Inferior parietal cortex (tissue), 1 donor: ENCODE data around the gene COX19.
"Not testable (repeated sequence)": the region's sequence is repeated elsewhere in the genome, so short reads cannot be mapped to it uniquely, and the experiment has no call there.

Experiments
- DNase-seq: peaks from one replicate; pipeline ENCODE4 v3.0.0-alpha.2; 2016; ENCODE audit errors: extremely low spot score

Gene COX19

DNA sequence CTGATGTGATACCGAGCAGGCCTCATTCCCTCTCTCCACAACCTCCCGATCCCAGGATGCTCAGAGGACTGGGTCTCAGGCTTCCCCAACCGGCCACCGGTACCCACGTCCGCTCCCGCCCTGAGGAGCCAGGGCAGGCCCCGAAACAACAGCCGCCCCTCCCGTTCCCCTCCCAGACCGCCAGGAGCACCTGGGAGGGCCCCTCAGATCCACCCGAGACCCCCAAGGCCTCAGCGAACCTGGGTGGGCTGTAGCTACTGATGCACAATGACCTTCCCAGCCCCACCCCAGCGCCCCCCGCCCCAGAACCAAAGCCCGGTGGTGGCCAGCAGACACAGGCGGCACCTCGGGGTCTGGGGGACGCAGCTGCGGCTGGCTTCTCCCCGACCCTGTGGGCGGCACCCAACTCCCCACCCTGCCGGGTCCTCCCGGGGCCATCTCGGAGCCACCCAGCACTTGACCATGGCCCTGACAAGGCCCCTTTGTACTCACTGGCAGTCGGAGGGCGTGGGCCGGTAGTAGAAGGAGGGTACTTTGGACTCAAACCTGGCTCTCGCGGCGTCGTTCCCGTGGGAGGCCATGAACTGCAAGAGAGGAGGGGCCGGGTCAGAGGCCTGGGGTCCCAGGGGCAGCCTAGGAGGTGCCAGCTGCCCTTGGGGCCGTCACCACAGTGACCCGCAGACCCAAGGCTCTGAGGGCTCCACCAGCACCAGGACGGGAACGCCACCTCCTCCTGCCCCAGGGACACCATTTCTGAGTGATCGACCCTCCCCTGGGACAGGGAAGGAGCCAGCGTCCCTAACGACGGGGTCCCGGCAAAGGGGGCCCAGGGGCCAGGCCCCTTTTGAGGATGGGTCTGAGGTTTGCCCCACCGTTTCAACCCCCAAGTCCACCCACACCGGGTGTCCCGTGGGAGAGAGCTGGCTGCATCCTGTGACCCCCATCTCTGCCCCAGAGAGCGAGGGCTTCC is 49.0 kb downstream of the COX19 start:
- DNase-seq = no peak

DNA sequence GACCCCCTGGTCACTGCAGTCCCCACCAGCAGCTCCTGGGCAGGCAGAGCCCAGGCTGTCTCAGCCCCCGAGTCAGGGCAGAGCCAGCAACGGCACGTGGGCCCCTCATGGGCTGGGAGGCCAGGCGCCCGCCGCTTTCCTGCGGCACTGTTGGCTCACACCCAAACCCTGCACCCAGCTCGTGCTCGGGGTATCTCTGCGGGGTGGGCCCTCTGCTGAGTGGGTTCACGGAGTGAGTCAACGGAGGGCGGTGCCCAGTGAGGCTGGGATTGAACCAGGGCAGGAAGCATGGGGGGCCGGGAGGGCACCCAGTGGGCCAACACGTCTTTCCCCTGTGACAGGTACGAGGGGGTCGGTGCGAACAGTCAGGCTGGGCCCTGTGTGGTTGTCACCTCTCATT is 49.7 kb downstream of the COX19 start:
- no peak for DNase-seq

DNA sequence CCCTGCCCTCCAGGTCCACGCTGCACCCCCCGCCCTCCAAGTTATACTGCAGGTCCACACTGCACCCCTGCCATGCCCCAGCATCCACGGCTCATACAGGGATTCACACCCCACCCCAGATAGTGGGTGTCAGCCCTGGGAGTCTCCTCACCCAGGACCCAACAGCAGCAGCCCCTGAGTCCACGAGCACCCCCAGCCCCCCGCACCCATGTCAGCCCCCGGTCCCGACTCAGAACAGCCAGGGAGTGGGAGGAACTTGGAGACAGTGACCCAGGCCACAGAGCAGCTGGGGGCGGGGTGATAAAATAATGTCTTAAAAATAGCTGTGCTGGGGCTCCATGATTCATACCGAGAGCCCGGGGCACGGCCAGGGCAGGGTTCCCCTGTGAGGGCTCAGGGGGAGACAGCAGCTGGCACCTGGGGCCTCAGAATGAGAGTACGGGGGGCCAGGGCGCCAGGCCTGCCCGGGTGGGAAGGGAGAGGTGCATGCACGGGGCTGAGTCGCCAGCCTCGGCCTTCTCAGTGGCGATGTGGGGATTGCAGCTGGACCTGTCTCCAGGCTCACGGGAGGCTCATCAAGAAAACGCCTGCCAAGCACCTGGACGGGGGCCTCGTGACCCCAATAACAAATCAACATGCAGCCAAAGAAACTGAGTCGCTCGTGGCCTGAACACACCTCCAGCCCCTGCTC is 50.7 kb downstream of the COX19 start:
- DNase-seq = no peak

DNA sequence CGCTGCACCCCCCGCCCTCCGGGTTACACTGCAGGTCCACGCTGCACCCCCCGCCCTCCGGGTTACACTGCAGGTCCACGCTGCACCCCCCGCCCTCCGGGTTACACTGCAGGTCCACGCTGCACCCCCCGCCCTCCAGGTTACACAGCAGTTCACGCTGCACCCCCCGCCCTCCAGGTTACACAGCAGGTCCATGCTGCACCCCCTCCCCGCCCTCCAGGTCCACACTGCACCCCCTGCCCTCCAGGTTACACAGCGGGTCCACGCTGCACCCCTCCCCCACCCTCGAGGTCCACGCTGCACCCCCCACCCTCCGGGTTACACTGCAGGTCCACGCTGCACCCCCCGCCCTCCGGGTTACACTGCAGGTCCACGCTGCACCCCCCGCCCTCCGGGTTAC is 51.3 kb downstream of the COX19 start:
- not testable (repeated sequence) for DNase-seq

DNA sequence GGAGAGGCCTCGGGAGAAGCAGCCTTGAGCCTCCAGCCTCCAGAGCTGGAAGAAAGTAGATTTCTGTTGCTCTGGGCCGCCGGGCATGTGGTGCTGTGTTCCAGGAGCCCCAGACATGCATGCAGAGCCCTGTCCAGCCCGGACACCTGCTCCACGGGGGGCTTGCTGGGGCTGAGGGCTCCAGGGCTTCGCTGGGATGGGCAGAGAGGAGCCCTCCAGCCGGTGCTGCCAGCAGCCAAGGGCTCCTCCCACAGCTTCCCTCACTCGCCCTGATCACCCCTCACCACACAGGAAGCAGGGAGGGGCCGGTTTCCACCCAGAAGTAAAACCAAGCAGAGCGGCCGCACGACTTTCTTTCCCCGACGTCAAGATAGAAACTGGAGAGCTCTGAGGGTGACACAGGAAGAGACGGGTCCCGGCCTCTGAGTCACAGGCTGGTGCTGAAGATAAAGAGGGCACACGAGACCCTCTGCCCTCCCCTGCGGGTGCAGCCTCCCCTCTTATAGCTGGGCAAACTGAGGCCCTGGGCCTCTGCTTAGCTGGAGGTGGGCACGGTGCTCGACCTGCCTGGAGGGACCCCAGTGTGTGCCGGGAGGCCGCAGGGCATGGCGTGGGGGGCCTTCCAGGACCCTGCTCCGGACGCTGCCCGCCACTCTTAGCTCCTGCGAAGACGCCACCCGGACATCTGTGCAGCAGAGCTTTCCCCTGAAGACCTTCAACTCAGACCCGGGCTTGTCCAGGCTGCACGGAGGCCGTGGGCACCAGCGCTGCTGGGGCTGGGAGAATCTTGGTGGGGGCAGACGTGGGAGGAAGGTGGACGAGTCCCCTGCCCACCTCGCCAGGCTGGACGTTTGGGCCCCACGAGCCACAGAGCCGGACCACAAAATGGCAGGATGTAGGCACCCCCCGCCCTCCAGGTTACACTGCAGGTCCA is 52.0 kb downstream of the COX19 start:
- no peak for DNase-seq

DNA sequence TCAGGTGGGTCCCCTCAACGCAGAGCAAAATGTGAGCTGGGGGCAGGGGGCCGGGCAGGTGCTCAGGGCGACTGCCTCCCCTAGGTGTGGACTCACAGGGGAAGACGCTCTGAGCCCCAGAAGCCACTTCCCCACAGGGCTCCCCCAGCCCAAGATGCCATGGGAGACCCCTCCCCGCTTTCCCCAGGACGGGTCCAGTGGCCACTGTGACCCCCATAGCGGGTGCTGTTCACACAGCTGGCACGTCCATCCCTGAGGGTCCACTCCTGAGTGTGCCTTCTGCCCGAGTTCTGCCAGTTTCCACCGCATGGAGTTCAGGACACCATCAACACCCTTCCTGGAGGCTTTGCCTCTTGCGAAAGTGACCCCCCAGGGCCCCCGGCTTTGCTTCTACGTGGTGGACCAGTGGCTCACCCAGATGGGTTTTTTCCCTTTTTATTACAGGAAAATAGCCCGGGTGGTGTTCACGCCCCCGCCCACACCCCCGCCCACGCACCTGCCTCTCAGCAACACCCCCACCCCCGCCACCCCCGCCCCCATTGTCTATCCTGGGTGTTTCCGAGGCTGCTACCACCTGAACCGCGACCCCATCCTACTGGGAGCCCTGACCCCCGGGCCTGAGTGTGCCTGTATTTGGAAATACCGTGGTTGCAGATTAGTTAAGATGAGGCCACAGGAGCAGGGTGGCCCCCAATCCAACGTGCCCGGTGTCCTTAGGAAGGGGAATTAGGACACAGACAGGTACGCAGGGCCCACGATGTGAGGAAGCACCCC is 52.8 kb downstream of the COX19 start:
- no peak for DNase-seq

DNA sequence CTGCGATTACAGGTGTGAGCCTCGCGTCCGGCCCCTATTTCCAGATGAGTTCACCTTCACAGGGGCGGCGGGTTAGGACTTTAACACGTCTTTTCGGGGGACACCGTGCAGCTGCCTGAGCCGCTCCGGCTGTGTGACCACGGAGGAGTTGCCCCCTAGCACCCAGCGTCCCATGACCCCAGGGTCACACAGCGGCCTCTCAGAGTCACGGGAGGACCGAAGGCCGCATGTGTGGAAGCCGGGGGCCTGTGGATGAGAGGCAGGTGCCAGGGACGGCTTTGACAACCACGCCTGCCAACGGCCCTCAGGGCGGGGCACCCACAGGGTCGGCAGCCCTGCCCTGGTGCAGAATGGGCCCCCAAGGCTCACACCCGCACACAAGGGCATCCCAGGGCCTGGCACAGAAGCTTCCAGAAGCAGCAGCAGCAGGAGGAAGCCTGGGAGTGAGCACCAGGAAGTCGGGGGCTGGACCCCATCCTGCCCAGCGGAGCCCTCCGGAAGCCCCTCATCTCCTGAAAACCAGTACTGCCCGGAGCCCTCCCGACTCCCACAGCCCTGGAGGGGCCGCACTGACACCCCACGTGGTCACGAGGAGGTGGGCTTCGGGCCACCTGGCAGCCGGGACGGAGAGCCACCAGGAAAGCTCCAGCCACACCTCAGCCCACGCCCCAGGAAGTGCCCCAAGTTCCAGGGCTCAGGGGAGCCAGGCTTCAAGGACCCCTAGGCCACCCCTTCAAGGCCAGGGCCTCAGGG is 53.6 kb downstream of the COX19 start:
- no peak for DNase-seq

- DNase-seq = no peak
These were observed 54.3 kb downstream of the COX19 start for GRCh38 chr7:921071-921461.

- DNase-seq = no peak
These were observed 54.8 kb downstream of the COX19 start for GRCh38 chr7:920351-921070.

DNA sequence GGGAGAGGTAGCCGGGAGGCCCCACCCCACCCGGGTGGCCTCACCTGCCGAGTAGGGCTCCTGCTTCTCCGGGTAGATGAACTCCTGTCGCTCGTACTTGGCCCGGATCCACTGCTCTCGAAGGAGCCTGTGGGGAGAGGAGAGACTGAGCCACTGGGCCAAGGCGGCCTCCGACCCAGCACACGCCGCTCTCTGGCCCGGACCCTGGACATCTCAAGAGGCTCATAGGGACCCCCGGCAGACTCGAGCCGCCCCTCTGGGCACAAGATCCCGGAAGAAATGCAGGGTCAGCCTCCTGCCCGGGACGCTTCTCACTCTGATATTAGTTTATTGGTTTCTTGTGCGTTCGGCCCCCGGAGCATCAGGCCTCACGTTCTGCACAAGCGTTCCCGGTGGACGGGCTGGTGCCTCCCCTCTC is 55.4 kb downstream of the COX19 start:
- no peak for DNase-seq

DNA sequence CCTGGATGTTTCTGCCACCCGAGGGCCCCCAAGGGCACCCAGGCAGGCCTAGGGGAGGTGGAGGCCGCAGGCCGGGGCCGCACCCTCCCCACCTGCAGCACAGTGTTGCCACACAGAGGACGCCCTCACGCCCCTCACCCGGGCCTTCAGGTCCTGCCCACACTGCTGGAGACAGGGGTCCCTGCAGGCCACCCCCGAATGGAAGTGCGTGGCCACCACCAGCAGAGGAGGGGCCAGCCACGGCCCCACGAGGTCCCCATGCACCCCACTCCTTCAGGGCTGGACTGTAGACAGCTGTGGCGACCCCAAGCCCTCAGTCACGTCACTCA is 56.3 kb downstream of the COX19 start:
- DNase-seq = no peak

DNA sequence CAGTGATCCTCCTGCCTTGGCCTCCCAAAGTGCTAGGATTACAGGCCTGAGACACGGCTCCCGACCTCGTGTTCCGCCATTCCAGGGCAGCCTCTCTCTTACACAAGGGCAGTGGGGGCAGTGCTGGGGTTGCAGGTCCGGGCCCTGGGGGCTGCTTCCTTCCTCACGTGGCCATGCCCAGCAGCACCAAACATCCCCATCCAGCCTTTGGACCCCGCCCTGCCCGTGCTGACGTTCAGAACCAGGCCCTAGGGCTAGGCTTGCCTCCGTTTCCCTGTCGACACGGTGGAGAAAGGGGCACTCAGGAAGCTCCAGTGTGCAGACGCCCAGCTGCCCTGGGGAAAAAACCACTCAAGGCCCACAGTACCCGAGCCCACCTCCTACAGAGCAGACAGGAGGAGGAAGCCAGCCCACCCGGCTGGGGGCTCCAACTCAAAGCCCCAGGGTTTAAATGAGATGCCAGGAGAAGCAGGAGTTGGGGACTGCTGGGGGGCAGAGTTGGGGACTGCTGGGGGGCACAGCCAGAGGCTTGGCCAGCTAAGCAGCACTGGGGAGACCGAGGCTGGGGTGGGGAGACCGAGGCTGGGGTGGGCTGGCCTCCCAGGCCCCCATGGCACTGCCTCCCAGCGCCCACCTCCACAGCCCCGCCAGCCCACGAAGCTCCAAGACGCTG is 56.8 kb downstream of the COX19 start:
- no peak for DNase-seq

DNA sequence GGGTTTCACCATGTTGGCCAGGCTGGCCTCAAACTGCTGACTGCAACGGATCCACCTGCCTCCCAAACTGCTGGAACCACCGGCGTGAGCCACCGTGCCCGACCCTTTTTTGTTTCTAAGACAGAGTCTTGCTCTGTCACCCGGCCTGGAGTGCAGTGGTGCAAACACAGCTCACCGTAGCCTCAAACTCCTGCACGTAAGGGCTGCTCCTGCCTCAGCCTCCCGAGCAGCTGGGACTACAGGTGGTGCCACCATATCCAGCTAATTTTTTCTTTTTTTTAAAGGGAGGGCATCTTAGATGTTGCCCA is 57.3 kb downstream of the COX19 start:
- DNase-seq = no peak

DNA sequence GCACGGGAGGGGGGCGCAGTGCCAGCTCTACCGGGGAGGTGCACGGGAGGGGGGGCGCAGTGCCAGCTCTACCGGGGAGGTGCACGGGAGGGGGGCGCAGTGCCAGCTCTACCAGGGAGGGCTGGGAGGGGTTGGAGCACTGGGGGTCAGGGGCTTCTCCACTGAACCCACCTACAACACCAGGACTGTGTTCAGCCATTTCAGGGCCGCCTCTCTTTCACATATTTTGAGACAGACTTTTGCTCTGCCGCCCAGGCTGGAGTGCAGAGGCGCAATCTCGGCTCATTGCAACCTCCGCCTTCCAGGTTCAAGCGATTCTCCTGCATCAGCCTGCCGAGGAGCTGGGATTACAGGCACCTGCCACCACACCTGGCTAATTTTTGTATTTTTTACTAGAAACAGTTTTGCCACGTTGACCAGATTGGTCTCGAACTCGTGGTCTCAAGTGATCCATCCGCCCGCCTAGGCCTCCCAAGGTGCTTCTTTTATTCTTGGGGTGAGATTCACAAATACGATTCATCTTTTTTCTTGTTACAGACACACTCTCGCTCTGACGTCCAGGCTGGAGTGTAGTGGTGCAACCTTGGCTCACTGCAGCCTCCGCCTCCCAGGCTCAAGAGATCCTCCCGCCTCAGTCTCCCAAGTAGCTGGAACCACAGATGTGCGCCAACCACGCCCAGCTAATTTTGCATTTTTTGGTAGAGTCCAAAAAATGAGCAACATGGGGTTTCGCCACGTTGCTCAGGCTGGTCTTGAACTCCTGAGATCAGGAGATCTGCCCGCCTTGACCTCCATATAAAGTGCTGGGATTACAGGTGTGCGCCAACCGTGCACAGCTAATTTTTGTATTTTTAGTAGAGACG is 57.9 kb downstream of the COX19 start:
- no peak for DNase-seq

- DNase-seq = no peak
These were observed 58.9 kb downstream of the COX19 start for GRCh38 chr7:916291-916941.
